ENCODE data around the gene SRGAP1. TPM values are rescaled to one million over a fixed set of nuclear protein-coding genes. Genes with fewer than 3 reads are reported as not detected.
"Not testable (repeated sequence)": the region's sequence is repeated elsewhere in the genome, so short reads cannot be mapped to it uniquely, and the experiment has no call there.

Gene SRGAP1
- polyA plus RNA-seq, 3 donors, result 20.6 to 23.9 (median 23.2) TPM

DNA sequence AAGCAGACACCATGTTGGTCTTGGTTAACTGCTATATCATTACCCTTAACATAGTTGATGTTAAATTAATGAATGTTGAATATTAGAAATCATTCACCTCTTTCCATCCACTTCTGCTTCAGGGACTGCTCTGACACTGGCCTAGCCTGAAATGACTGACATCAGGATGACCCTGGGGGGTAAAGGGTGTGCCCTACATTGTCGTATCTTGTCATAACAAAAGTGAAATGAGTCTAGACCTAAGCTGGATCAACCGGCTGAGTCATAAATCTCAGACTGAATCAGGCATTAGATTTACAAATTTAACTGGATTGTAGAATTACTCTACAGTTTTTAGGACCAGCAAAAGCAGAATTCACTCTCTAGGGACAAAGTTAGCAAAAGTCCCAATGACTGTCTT is 342.3 kb downstream of the SRGAP1 start:
- no peak for DNase-seq (ENCODE audit: extremely low read depth in 1 of 11, low read depth in 9 of 11, low spot score in 4 of 11)

DNA sequence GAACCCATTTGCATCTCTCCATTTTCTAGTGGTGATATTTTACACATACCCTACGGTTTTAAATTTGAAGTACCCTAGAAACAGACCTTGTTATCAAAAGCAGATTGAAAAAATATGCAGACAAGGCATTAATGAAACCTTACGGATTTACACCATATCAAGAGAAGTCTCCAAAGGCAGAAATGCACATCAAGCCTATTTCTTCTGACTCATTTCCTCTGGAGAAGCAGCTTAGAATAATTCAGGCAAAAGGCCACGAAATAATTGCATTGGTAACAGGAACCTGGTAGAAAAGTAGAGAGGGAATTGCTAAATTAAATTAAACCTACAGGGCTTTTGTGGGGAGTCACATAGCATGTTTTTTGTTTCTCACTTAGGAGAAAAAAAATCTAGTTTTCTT is 342.9 kb downstream of the SRGAP1 start:
- no peak for DNase-seq (ENCODE audit: extremely low read depth in 1 of 11, low read depth in 9 of 11, low spot score in 4 of 11)

DNA sequence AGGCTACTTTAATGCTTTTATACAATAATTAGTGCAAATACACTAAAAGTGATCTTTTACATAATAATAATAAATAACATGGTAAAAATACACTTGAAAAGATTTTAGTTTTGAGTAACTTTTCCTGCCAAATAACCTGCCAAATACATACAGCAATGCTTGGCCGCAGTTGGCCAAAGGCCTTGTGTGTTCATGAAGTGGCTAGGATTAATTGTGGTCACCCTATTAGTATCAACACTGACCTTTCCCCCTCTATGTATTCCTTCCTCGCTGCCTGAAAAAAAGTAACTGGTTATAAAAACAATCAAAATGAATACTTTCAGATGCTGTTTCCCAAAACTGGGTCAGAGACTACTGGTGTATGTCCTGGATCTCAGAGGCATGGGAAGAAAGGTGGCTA is 343.3 kb downstream of the SRGAP1 start:
- DNase-seq (ENCODE audit: extremely low read depth in 1 of 11, low read depth in 9 of 11, low spot score in 4 of 11), result no peak

- no peak for DNase-seq (ENCODE audit: extremely low read depth in 1 of 11, low read depth in 9 of 11, low spot score in 4 of 11)
Measured at GRCh38 chr12:64189530-64189929, 345.0 kb downstream of the SRGAP1 start.

GRCh38 chr12:64190140-64190539 is 345.6 kb downstream of the SRGAP1 start:
- DNase-seq (ENCODE audit: extremely low read depth in 1 of 11, low read depth in 9 of 11, low spot score in 4 of 11), result no peak

- DNase-seq (ENCODE audit: extremely low read depth in 1 of 11, low read depth in 9 of 11, low spot score in 4 of 11), result no peak
Measured at GRCh38 chr12:64192644-64193444, 348.3 kb downstream of the SRGAP1 start.

- DNase-seq (ENCODE audit: extremely low read depth in 1 of 11, low read depth in 9 of 11, low spot score in 4 of 11), result no peak
Measured at GRCh38 chr12:64193931-64194330, 349.4 kb downstream of the SRGAP1 start.

DNA sequence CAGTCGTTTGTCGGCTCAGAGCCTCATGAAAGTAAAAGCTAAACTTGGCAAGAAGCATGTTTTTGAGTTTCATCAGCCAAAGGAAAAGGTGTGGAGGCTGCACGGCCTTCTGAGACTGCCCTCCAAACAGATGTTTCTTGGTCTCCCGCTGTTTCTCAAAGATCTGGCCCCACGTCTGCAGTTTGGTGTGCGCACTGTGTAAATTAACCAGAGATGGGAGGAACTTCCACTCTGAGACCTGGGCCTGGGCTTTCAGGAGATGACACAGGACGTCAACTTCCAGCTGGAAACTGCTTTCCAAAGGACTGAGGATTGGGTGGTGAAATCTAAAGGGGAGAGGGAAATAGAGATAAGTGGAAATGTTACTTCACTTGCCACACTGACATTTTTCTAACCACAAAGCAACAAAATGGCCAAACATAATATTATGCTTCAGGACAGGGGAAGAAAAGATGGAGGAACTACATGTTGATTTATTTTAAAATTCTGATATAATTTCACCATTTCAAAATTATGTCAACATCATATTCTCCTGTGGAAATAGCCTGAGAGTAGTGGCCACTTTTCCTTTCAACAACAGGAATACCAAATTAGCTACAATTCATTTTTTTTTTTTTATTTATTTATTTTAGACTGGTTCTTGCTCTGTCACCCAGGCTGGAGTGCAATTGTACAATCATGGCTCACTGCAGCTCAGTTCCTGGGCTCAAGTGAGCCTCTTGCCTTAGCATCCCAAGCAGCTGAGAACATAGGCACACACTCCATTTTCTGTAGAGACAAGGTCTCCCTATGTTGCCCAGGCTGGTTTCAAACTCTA is 350.0 kb downstream of the SRGAP1 start:
- DNase-seq (ENCODE audit: extremely low read depth in 1 of 11, low read depth in 9 of 11, low spot score in 4 of 11), result no peak

GRCh38 chr12:64195841-64196240 is 351.3 kb downstream of the SRGAP1 start:
- DNase-seq (ENCODE audit: extremely low read depth in 1 of 11, low read depth in 9 of 11, low spot score in 4 of 11), result not testable (repeated sequence)

GRCh38 chr12:64203036-64203435 is 358.5 kb downstream of the SRGAP1 start:
- DNase-seq (ENCODE audit: extremely low read depth in 1 of 11, low read depth in 9 of 11, low spot score in 4 of 11), result no peak

- DNase-seq (ENCODE audit: extremely low read depth in 1 of 11, low read depth in 9 of 11, low spot score in 4 of 11), result no peak
Measured at GRCh38 chr12:64203775-64204174, 359.3 kb downstream of the SRGAP1 start.

GRCh38 chr12:64205542-64205941 is 361.0 kb downstream of the SRGAP1 start:
- no peak for DNase-seq (ENCODE audit: extremely low read depth in 1 of 11, low read depth in 9 of 11, low spot score in 4 of 11)

- DNase-seq (ENCODE audit: extremely low read depth in 1 of 11, low read depth in 9 of 11, low spot score in 4 of 11), result no peak
Measured at GRCh38 chr12:64207453-64207852, 363.0 kb downstream of the SRGAP1 start.

Other genes starting within 250 kb of the SRGAP1 start
- gene DPY19L2, start 176.2 kb upstream of the SRGAP1 start, polyA plus RNA-seq (ENCODE audit: insufficient read length in 3 of 3), result 10 to 100 TPM; 30.1 to 66.4 (median 54.6) TPM
- gene RXYLT1, start 64.8 kb upstream of the SRGAP1 start, polyA plus RNA-seq (ENCODE audit: insufficient read length in 3 of 3), result 10 to 100 TPM; 26.6 to 35.2 (median 28.0) TPM

All from renal cortex interstitium (tissue), 11 donors.